ENCODE data around the gene DOCK3. TPM values are rescaled to one million over a fixed set of nuclear protein-coding genes. Genes with fewer than 3 reads are reported as not detected.

DOCK3 gene
- polyA plus RNA-seq, 2 of the 4 experiments (the other 2 are of a cell fraction), result 0.40 to 0.46 TPM

DNA sequence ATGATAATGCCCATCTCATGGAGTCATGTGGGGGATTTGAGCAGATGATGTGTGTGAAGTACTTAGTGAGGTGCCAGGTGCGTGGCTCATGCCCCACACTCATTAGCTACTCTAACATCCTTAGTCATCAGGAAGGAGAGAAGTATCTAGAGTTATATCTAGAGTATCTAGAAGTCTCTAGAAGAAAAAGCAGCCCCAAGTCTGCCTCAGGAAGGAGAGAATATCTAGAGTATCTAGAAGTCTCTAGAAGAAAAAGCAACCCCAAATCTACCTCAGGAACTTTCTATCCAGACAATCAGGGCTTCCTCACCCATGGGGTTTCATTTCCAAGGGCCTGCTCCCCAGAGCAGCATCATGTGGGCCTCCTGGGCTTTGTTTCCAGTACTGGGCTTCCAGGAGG lies 24.7 kb upstream of the DOCK3 start:
- Histone ChIP-seq H3K4me1 (no peaks in the 10 kb centered on the region), H3K27ac (no peak overlapping the region), H3K4me3 (no peak overlapping the region), H3K4me2 (no peak overlapping the region), H3K9me3 (no peaks in the 10 kb centered on the region)
- 85% methylated on average over 1 of the region's 1 CpG for WGBS (ENCODE audit: missing lambda C conversion rate)
- ChIA-PET POLR2A (no interaction called here), CTCF (interaction anchor here (0.7 to 1.5 kb wide), 5 partner anchors 9 to 81 kb away, joined by 3 to 8 read pairs (median 4); partner anchors contain the start of gene HEMK1)
- ATAC-seq (no peak), FAIRE-seq (no peak), DNase-seq (ENCODE audit: low read depth in 1 of 2, low spot score in 1 of 2) (no peak)
- no peak for TF ChIP-seq EHMT2 (IDR thresholded peaks at IDR 0.05; ENCODE audit: low read depth)
- TF ChIP-seq HOXB5 (CRISPR knock-in tag; IDR thresholded peaks at IDR 0.05), result no peak
- TF ChIP-seq, protein P1, sequence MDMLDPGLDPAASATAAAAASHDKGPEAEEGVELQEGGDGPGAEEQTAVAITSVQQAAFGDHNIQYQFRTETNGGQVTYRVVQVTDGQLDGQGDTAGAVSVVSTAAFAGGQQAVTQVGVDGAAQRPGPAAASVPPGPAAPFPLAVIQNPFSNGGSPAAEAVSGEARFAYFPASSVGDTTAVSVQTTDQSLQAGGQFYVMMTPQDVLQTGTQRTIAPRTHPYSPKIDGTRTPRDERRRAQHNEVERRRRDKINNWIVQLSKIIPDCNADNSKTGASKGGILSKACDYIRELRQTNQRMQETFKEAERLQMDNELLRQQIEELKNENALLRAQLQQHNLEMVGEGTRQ (IDR thresholded peaks at IDR 0.05), result no peak
- no peak for TF ChIP-seq NR3C1 (IDR thresholded peaks at IDR 0.05)
- no peak for TF ChIP-seq HEYL (CRISPR knock-in tag; IDR thresholded peaks at IDR 0.05)

DNA sequence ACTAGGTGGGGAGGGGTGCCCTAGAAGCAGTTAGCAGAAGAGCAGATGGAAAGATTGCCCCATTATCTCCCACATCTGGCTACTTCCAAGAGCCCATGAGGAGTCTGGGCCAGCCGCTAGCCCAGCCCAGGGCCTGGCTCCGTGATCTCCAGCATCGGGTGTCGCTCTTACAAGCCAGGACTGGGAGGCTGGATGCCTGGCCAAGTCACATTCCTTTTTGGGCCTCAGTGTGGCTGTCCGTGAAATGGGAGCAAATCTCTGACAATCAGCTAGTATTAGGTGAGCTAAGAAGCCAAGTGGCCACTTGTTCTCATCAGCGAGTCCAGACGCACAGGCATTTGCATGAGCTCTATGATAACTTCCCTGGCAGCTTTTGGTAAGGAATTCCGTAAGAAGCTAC lies 23.3 kb upstream of the DOCK3 start:
- FAIRE-seq, result no peak
- no peak overlapping the region for H3K27ac ChIP-seq

DNA sequence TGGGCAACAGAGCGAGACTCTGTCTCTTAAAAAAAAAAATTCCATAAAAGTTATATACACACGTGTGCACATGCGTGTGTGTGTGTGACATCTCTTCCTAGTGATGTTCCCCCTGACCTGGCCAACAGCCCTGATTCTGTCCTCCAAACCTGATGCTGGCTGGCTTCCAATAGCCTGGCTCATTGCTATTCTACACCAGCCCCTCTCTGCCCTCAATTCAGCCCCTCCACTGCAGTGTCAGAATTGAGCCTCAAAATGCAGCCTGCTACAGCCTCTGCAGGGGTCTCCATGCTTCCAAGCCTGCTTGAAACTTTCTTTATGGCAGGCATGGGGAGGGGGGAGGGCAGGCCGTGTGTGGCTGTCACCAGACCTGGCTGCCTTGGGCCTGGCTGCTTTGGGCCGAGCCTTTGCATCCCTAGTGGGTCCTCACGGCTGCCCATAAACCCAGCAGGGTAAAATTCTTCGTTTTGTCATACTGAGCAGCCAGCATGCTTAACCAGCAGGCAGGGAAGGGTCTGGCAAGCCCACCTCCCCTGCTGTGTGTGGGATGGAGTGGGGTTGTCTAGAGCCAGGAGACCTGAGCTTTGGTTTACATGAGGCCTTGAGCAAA lies 22.7 kb upstream of the DOCK3 start:
- H3K4me2 ChIP-seq, result no peak overlapping the region
- no peaks in the 10 kb centered on the region for H3K9me3 ChIP-seq
- no peaks in the 10 kb centered on the region for H3K4me1 ChIP-seq
- DNase-seq (ENCODE audit: low read depth in 1 of 2, low spot score in 1 of 2) (no peak), FAIRE-seq (no peak), ATAC-seq (no peak)
- WGBS (ENCODE audit: missing lambda C conversion rate), result 61% methylated on average over 6 of the region's 7 CpGs
- no peak for TF ChIP-seq ZNF302 (CRISPR knock-in tag; IDR thresholded peaks at IDR 0.05)
- TF ChIP-seq HOXB13 (CRISPR knock-in tag; IDR thresholded peaks at IDR 0.05; ENCODE audit: low read depth), result no peak
- no peak for TF ChIP-seq HEYL (CRISPR knock-in tag; IDR thresholded peaks at IDR 0.05)
- no peak for TF ChIP-seq TP53 (CRISPR knock-in tag; IDR thresholded peaks at IDR 0.05)
- TF ChIP-seq NFE2L2 (conservative IDR thresholded peaks at IDR 0.05; ENCODE audit: low read length), result no peak
- no peak for TF ChIP-seq RNF2 (IDR thresholded peaks at IDR 0.05; ENCODE audit: borderline replicate concordance, low read depth)
- TF ChIP-seq NR3C1 (IDR thresholded peaks at IDR 0.05), result no peak
- no peak for TF ChIP-seq MYC (IDR thresholded peaks at IDR 0.05; ENCODE audit: borderline replicate concordance, low read length)
- TF ChIP-seq KDM5A (IDR thresholded peaks at IDR 0.05), result no peak
- POLR2A ChIA-PET, result no interaction called here
- no peak overlapping the region for H3K4me3 ChIP-seq
- CTCF ChIA-PET, result interaction anchor here (1.1 to 2.2 kb wide), 7 partner anchors 11 to 216 kb away, joined by 3 to 22 read pairs (median 4); no protein-coding TSS in a partner anchor
- H3K27ac ChIP-seq, result no peak overlapping the region

More for the DNA sequence above, 23.3 kb upstream of the DOCK3 start:
- ChIA-PET CTCF (no interaction called here), POLR2A (no interaction called here)
- DNase-seq (ENCODE audit: low read depth in 1 of 2, low spot score in 1 of 2) (no peak), ATAC-seq (no peak)
- Histone ChIP-seq H3K4me1 (no peaks in the 10 kb centered on the region), H3K9me3 (no peaks in the 10 kb centered on the region), H3K4me3 (no peak overlapping the region), H3K4me2 (no peak overlapping the region)
- WGBS (ENCODE audit: missing lambda C conversion rate), result 93% methylated on average over 6 of the region's 8 CpGs
- TF ChIP-seq CBX2 (IDR thresholded peaks at IDR 0.05; ENCODE audit: borderline replicate concordance, low read depth) (no peak), PHF8 (IDR thresholded peaks at IDR 0.05; ENCODE audit: borderline replicate concordance, low read depth) (no peak), MAFK (IDR thresholded peaks at IDR 0.05; ENCODE audit: partially characterized antibody) (no peak), NFE2L2 (conservative IDR thresholded peaks at IDR 0.05; ENCODE audit: low read length) (no peak), HOXB5 (CRISPR knock-in tag; IDR thresholded peaks at IDR 0.05) (no peak), ZNF302 (CRISPR knock-in tag; IDR thresholded peaks at IDR 0.05) (no peak), ZFP36 (IDR thresholded peaks at IDR 0.05; ENCODE audit: borderline replicate concordance, partially characterized antibody) (no peak), ESRRA (IDR thresholded peaks at IDR 0.05; ENCODE audit: borderline replicate concordance, low read length) (no peak), HEYL (CRISPR knock-in tag; IDR thresholded peaks at IDR 0.05) (no peak), CHD2 (IDR thresholded peaks at IDR 0.05; ENCODE audit: low read length, partially characterized antibody) (no peak), EP300 (IDR thresholded peaks at IDR 0.05) (no peak), EHF (CRISPR knock-in tag; IDR thresholded peaks at IDR 0.05) (no peak), GATA3 (IDR thresholded peaks at IDR 0.05; ENCODE audit: borderline replicate concordance) (no peak), RARB (CRISPR knock-in tag; IDR thresholded peaks at IDR 0.05) (no peak)
- TF ChIP-seq, protein P2, sequence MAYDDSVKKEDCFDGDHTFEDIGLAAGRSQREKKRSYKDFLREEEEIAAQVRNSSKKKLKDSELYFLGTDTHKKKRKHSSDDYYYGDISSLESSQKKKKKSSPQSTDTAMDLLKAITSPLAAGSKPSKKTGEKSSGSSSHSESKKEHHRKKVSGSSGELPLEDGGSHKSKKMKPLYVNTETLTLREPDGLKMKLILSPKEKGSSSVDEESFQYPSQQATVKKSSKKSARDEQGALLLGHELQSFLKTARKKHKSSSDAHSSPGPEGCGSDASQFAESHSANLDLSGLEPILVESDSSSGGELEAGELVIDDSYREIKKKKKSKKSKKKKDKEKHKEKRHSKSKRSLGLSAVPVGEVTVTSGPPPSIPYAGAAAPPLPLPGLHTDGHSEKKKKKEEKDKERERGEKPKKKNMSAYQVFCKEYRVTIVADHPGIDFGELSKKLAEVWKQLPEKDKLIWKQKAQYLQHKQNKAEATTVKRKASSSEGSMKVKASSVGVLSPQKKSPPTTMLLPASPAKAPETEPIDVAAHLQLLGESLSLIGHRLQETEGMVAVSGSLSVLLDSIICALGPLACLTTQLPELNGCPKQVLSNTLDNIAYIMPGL (CRISPR knock-in tag; IDR thresholded peaks at IDR 0.05; ENCODE audit: borderline replicate concordance), result no peak
- TF ChIP-seq, protein P3, sequence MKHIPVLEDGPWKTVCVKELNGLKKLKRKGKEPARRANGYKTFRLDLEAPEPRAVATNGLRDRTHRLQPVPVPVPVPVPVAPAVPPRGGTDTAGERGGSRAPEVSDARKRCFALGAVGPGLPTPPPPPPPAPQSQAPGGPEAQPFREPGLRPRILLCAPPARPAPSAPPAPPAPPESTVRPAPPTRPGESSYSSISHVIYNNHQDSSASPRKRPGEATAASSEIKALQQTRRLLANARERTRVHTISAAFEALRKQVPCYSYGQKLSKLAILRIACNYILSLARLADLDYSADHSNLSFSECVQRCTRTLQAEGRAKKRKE (CRISPR knock-in tag; IDR thresholded peaks at IDR 0.05; ENCODE audit: low read depth), result no peak

Measured in A549 (cell line).